ENCODE results near the gene PRRG1. TPM values are rescaled to one million over a fixed set of nuclear protein-coding genes. Genes with fewer than 3 reads are reported as not detected.

The PRRG1 gene
- total and polyA plus RNA-seq, 2 donors (not counting 1 experiment from before 2014, with no cell fraction given) = 10.2 to 15.5 TPM

- TF ChIP-seq CTCF (conservative IDR thresholded peaks at IDR 0.05 in 1 of 2, IDR thresholded peaks at IDR 0.05 in 1 of 2; ENCODE audit: low read depth in 1 of 2, low read length in 2 of 2) = no peak
- no peak for TF ChIP-seq EZH2 (IDR thresholded peaks at IDR 0.05; ENCODE audit: low read length, missing control alignments)
- Histone ChIP-seq H2AFZ (ENCODE audit: low read length) (no peak overlapping the region), H3K4me3 (replicated peaks in 1 of 4; ENCODE audit: control extremely low read depth in 1 of 4, insufficient read depth in 1 of 4, low read depth in 3 of 4, low read length in 4 of 4) (no peak overlapping the region), H3K36me3 (ENCODE audit: control insufficient read depth, insufficient read depth, low read length) (no peaks in the 10 kb centered on the region), H3K9me3 (ENCODE audit: control insufficient read depth, insufficient read depth, low read depth, low read length) (no peaks in the 10 kb centered on the region), H3K27me3 (ENCODE audit: control insufficient read depth, insufficient read depth, low read length) (no peaks in the 10 kb centered on the region), H4K20me1 (ENCODE audit: control insufficient read depth, extremely low read depth, insufficient read depth, low read length) (no peaks in the 10 kb centered on the region), H3K4me2 (ENCODE audit: extremely low read depth, insufficient read depth, low read length) (no peak overlapping the region), H3K4me1 (ENCODE audit: control insufficient read depth, extremely low read depth, insufficient read depth, low read length) (no peaks in the 10 kb centered on the region), H3K27ac (ENCODE audit: insufficient read depth, low read length) (no peak overlapping the region), H3K9ac (ENCODE audit: insufficient read depth, low read length) (no peak overlapping the region), H3K79me2 (ENCODE audit: control insufficient read depth, insufficient read depth, low read length) (no peaks in the 10 kb centered on the region)
- DNase-seq (ENCODE audit: low read depth in 2 of 2) = no peak
These were observed 155.8 kb downstream of the PRRG1 start for GRCh38 chrX:37504991-37505390.

Other genes starting within 250 kb of the PRRG1 start
- under 0.01 TPM in 1 of 2 replicates, not detected in the other for gene LANCL3, start 222.3 kb downstream of the PRRG1 start, total RNA-seq
- under 0.01 and 0.02 TPM in 2 replicates for gene LANCL3, start 222.3 kb downstream of the PRRG1 start, polyA plus RNA-seq

All from fibroblast of lung (primary cell).